ENCODE data around the gene CLCN6. TPM values are rescaled to one million over a fixed set of nuclear protein-coding genes. Genes with fewer than 3 reads are reported as not detected.

CLCN6 gene
- total and polyA plus RNA-seq, 12 donors, result 12.0 to 29.2 (median 23.5) TPM

DNA sequence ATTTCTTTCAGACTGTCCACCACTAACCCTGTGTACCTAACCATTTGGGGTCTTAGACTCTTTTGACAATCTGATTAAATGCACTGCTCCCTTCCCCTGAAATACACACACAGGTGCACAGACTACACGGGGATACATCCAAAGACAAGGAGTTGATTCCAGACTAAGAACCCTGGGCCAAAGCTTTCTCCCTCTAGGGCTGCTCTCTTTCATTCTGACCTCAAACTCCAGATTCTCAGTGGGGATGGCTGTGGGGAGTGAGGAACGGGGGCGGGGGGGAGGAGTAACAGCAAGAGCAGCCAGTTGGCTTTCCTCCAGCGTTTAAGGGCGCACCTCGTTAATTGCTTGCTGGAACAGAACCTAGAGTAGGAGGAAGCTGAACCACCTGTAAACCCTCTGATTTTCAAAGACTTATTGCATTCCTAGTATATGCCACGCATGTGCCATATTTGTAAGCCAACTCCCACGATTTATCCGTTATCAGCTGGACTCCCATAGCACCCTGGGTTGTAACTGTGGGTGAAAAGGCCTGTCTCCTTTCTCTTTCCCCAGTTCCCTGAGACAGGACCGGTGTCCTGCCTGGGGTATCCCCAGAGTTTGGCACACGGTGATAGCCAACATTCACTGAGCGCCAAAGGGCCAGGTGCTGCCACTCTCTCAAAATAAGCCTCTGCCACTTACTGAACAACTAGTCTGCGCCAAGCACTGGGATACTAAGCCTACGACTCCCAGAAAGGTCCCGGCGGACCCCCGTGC lies 1.1 kb upstream of the CLCN6 start:
- Histone ChIP-seq H3K4me3 (peak overlapping the region; percentile 7 to 83 (median 79)), H3K27me3 (no peaks in the 10 kb centered on the region), H3K9me3 (replicated peaks in 1 of 3) (no peaks in the 10 kb centered on the region), H3K4me1 (replicated peaks in 1 of 2) (peaks cover 46 to 69% of the 10 kb centered on the region in 2 donors), H3K27ac (peak overlapping the region; percentile 85 to 99 (median 98)), H3K36me3 (replicated peaks in 1 of 2) (peaks cover 0 to 24% of the 10 kb centered on the region in 2 donors)
- 3 to 5% (median 4%) methylated on average over 13 to 17 of the region's 17 CpGs for WGBS, 4 donors
- TF ChIP-seq, protein P1, sequence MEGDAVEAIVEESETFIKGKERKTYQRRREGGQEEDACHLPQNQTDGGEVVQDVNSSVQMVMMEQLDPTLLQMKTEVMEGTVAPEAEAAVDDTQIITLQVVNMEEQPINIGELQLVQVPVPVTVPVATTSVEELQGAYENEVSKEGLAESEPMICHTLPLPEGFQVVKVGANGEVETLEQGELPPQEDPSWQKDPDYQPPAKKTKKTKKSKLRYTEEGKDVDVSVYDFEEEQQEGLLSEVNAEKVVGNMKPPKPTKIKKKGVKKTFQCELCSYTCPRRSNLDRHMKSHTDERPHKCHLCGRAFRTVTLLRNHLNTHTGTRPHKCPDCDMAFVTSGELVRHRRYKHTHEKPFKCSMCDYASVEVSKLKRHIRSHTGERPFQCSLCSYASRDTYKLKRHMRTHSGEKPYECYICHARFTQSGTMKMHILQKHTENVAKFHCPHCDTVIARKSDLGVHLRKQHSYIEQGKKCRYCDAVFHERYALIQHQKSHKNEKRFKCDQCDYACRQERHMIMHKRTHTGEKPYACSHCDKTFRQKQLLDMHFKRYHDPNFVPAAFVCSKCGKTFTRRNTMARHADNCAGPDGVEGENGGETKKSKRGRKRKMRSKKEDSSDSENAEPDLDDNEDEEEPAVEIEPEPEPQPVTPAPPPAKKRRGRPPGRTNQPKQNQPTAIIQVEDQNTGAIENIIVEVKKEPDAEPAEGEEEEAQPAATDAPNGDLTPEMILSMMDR (IDR thresholded peaks at IDR 0.05), result no peak
- TF ChIP-seq POLR2A (IDR thresholded peaks at IDR 0.05), result no peak
- peak; percentile 59 to 83 (median 73) for DNase-seq
- intact Hi-C loops (cut with DNase I), result no loop called here

DNA sequence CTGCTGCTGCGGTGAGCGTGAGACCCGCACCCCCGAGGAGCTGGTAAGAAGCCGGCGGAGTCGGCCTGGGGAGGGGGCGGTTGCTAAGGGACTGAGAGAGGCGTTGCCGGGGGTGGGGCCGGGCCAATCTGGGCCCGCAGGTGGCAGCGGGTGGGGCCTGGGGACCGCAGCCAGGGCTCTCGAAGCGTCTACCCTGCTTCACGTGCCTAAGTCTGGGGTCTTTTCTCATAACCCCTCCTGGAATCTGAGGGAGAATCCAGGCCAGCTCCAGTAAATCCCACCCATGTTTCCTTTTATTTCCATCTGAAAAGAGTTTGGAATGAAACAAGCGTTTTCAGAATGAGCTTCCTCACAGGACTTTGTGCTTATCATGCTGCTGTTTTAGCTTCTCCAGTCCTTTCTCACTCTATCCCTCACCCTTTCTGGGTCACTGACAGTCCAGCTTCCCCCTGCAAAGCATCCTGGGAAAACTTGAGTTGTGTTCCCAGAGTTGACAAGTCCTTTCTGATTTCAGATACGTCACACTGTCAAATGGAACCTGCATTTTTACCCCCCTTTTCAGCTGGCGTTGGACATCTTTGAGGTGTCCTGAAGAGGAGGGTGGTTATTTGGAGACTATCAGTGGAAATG lies 431 bp downstream of the CLCN6 start:
- peak overlapping the region in 3 of 4 donors; percentile 63 to 82 (median 76) for H3K4me3 ChIP-seq

DNA sequence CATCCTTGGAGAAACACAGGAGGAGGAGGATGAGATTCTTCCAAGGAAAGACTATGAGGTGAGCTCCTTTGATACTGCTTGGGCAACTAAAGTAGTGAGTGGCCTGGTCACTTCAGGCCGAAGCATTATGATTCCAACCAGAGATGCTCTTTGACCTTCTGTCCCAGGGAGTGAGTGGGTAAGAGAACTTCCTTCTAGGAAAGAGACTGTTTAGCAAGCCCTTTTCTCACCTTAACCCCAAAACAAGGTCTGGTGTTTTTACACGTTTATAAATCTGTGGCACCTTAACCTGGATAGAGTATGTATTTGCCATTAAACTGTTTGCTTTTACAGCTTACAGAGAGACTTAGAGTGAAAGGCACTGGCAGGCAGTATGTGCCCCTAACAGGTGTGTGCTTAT lies 1.1 kb downstream of the CLCN6 start:
- whole genome bisulfite sequencing, 4 donors, result 16 to 34% (median 27%) methylated on average over 2 of the region's 2 CpGs
- Histone ChIP-seq H3K27ac (peak overlapping the region; percentile 80 to 99 (median 98)), H3K36me3 (replicated peaks in 1 of 2) (peaks cover 0 to 20% of the 10 kb centered on the region in 2 donors), H3K27me3 (no peaks in the 10 kb centered on the region), H3K9me3 (replicated peaks in 1 of 3) (no peaks in the 10 kb centered on the region), H3K4me3 (peak overlapping the region in 2 of 4 donors; percentile 63 to 76), H3K4me1 (replicated peaks in 1 of 2) (peaks cover 44 to 50% of the 10 kb centered on the region in 2 donors)
- intact Hi-C loops (cut with DNase I), result no loop called here
- DNase-seq, result peak in 1 of 7 donors; percentile 2
- TF ChIP-seq, protein P1 (IDR thresholded peaks at IDR 0.05), result no peak

More for the DNA sequence above, 431 bp downstream of the CLCN6 start:
- peak overlapping the region; percentile 80 to 99 (median 98) for H3K27ac ChIP-seq
- TF ChIP-seq POLR2A (IDR thresholded peaks at IDR 0.05), result peak in 1 of 2 donors; percentile 16
- TF ChIP-seq, protein P1 (IDR thresholded peaks at IDR 0.05), result peak in 2 of 6 experiments; percentile 4 to 5
- intact Hi-C loops (cut with DNase I), result no loop called here
- H3K4me1 ChIP-seq (replicated peaks in 1 of 2), result peaks cover 46 to 58% of the 10 kb centered on the region in 2 donors
- 0 to 2% (median 1%) methylated on average over 13 to 20 of the region's 20 CpGs for WGBS, 4 donors
- peak in 6 of 7 donors; percentile 47 to 80 (median 52) for DNase-seq
- no peaks in the 10 kb centered on the region for H3K27me3 ChIP-seq
- no peaks in the 10 kb centered on the region for H3K9me3 ChIP-seq (replicated peaks in 1 of 3)
- peaks cover 0 to 14% of the 10 kb centered on the region in 2 donors for H3K36me3 ChIP-seq (replicated peaks in 1 of 2)

DNA sequence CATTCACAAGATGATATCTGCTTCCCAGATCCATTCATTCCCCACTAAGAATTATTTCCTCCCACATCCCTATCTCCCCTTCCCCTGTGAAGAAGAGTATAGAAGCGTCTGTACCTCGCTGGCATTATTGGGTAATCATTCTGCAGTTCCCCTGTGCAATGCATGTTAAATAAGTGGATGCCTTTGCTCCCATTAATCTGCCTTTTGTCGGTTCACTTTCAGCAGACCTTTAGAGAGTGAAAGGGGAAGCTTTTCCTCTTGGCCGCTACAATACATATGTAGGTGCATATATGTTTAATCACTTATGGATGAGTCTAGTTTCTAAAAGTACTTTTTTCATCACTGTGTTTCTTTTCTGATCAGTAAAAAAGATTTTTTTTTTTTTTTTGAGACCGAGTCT lies 7.0 kb downstream of the CLCN6 start:
- H3K4me3 ChIP-seq, result no peak overlapping the region
- peaks cover 0 to 19% of the 10 kb centered on the region in 2 donors for H3K4me1 ChIP-seq (replicated peaks in 1 of 2)
- no peak overlapping the region for H3K27ac ChIP-seq
- WGBS, 4 donors, result 82 to 90% (median 86%) methylated on average over 5 of the region's 5 CpGs
- DNase-seq, result no peak
- no peak for TF ChIP-seq POLR2A (IDR thresholded peaks at IDR 0.05)
- TF ChIP-seq, protein P1 (IDR thresholded peaks at IDR 0.05), result no peak
- H3K9me3 ChIP-seq (replicated peaks in 1 of 3), result no peaks in the 10 kb centered on the region
- intact Hi-C loops (cut with DNase I), result no loop called here
- peaks cover 0 to 54% of the 10 kb centered on the region in 2 donors for H3K36me3 ChIP-seq (replicated peaks in 1 of 2)
- H3K27me3 ChIP-seq, result no peaks in the 10 kb centered on the region

Measured in adrenal gland (tissue), 12 donors.